ENCODE measurements around the gene TMEM134.
A peak's percentile ranks its signal among the peaks of the same experiment; 100 is the strongest.

Gene TMEM134

DNA sequence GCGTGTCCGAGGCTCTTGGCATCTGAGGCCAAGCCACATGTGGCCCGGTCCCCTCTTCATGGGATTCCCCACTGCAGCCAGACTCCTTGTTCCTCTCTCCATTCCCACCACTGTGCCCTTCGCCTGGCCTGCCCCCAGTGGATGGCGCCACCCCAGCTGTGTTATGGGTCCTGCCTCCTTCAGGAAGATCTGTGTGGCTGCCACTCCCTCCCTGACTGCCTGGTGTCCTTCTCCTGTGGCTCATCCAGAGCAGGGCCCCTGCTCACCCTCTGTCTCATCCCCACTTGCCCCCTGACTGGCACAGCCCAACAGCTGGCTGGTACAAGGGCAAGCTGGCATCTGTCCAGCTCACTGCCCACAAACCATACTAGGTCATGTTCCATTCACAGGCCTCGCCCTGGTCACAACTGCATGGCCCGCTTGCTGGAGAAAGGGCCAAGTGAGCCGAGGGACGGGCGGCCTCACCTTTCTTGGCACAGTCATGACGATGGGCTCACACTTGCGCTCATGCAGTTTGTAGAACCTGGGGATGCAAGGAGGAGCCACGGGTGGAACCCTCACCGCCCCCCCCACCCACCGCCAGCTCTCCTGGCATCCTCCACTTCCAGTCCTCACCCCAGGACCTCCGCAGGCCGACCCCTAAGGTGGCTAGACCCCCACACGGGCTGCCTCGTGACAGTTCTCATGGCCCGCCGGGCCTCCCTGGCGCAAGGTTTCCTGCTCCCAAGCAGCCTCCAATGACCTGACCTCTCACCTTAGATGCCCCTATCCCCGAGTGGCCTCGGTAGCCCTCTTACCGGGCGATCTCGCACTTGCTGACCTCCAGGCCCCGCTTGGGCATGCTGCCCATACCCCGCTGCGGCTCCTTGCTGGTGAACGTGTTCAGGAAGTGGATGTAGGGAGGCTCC lies 29.5 kb downstream of the TMEM134 start:
- H3K4me1 ChIP-seq (ENCODE audit: insufficient read depth, low read length, severe bottlenecking): peaks cover 94% of the 10 kb centered on the region
- H3K9me2 ChIP-seq (ENCODE audit: low read depth, low read length): no peaks in the 10 kb centered on the region
- H2AFZ ChIP-seq (ENCODE audit: low read length): no peak overlapping the region
- no peaks in the 10 kb centered on the region for H3K27me3 ChIP-seq (ENCODE audit: insufficient read depth, low read length)
- H4K20me1 ChIP-seq (ENCODE audit: insufficient read depth, low read length): no peaks in the 10 kb centered on the region
- TF ChIP-seq EZH2 (IDR thresholded peaks at IDR 0.05; ENCODE audit: borderline replicate concordance, low read length): no peak
- TF ChIP-seq, protein P1, sequence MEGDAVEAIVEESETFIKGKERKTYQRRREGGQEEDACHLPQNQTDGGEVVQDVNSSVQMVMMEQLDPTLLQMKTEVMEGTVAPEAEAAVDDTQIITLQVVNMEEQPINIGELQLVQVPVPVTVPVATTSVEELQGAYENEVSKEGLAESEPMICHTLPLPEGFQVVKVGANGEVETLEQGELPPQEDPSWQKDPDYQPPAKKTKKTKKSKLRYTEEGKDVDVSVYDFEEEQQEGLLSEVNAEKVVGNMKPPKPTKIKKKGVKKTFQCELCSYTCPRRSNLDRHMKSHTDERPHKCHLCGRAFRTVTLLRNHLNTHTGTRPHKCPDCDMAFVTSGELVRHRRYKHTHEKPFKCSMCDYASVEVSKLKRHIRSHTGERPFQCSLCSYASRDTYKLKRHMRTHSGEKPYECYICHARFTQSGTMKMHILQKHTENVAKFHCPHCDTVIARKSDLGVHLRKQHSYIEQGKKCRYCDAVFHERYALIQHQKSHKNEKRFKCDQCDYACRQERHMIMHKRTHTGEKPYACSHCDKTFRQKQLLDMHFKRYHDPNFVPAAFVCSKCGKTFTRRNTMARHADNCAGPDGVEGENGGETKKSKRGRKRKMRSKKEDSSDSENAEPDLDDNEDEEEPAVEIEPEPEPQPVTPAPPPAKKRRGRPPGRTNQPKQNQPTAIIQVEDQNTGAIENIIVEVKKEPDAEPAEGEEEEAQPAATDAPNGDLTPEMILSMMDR (IDR thresholded peaks at IDR 0.05; ENCODE audit: low read length): peak; percentile 40; the same call in 1 of the 2 replicates
- peaks cover 20% of the 10 kb centered on the region for H3K36me3 ChIP-seq (ENCODE audit: insufficient read depth, low read length)
- H3K79me2 ChIP-seq (ENCODE audit: insufficient read depth, low read length): no peaks in the 10 kb centered on the region
- peak overlapping the region; percentile 92; the same call in 1 of the 2 replicates for H3K9ac ChIP-seq (ENCODE audit: low read length)
- H3K4me3 ChIP-seq (ENCODE audit: low read depth, low read length, poor library complexity, severe bottlenecking): peak overlapping the region; percentile 79
- peaks cover 9% of the 10 kb centered on the region; the same call in 1 of the 2 replicates for H3F3A ChIP-seq (ENCODE audit: insufficient read depth, low read length)
- H3K4me2 ChIP-seq (ENCODE audit: low read length): peak overlapping the region; percentile 89
- H3K27ac ChIP-seq (ENCODE audit: low read depth, low read length, poor library complexity, severe bottlenecking): peak overlapping the region; percentile 97
- no peaks in the 10 kb centered on the region for H3K9me3 ChIP-seq (ENCODE audit: low read length)

DNA sequence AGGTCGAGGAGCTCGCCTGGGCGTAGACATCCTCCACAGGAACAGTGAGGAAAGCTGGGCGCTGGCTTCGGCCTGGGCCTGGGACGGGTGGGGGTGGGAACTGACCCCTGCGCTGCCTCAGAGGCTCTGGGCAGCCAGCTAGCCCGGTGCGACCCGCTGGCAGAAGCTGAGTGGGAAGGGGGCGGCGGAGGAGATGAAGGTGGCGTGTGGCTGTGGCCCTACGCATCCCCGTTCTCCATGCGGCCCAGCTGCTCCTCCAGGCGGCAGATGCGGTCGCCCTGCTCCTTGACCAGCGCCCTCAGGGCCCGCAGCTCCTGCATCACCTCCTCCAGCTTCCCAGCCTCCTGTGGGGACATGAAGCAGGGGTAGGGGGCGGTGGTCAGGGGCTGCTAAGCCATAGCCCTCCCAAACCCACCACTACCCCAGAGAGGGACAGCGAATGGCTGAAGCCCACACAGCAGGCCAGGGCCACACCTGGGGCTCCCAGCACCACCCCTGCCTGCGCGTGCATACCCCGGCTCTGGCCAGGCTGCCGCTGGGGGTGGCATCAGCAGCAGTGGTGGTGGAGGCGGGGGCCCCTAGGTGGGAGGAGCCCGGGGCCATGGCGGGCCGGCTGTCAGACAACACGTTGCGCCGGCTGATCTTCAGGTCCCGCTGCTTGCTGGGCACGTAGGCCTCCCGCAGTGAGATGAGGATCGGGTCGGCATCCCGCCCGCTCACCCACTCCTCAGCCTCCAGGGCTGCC lies 30.7 kb downstream of the TMEM134 start:
- Histone ChIP-seq H4K20me1 (ENCODE audit: insufficient read depth, low read length) (no peaks in the 10 kb centered on the region), H3K4me2 (ENCODE audit: low read length) (peak overlapping the region; percentile 89), H3K9ac (ENCODE audit: low read length) (peak overlapping the region; percentile 92), H3K36me3 (ENCODE audit: insufficient read depth, low read length) (peaks cover 32% of the 10 kb centered on the region), H2AFZ (ENCODE audit: low read length) (no peak overlapping the region), H3K9me3 (ENCODE audit: low read length) (no peaks in the 10 kb centered on the region), H3F3A (ENCODE audit: insufficient read depth, low read length) (peaks cover 9% of the 10 kb centered on the region; the same call in 1 of the 2 replicates), H3K9me2 (ENCODE audit: low read depth, low read length) (no peaks in the 10 kb centered on the region), H3K4me3 (ENCODE audit: low read depth, low read length, poor library complexity, severe bottlenecking) (peak overlapping the region; percentile 79), H3K79me2 (ENCODE audit: insufficient read depth, low read length) (no peaks in the 10 kb centered on the region), H3K27ac (ENCODE audit: low read depth, low read length, poor library complexity, severe bottlenecking) (peak overlapping the region; percentile 97), H3K4me1 (ENCODE audit: insufficient read depth, low read length, severe bottlenecking) (peaks cover 96% of the 10 kb centered on the region), H3K27me3 (ENCODE audit: insufficient read depth, low read length) (no peaks in the 10 kb centered on the region)
- TF ChIP-seq, protein P1 (IDR thresholded peaks at IDR 0.05; ENCODE audit: low read length): no peak
- no peak for TF ChIP-seq EZH2 (IDR thresholded peaks at IDR 0.05; ENCODE audit: borderline replicate concordance, low read length)

GRCh38 chr11:67437809-67438157 lies 31.3 kb downstream of the TMEM134 start:
- TF ChIP-seq, protein P1 (IDR thresholded peaks at IDR 0.05; ENCODE audit: low read length): no peak
- no peak for TF ChIP-seq EZH2 (IDR thresholded peaks at IDR 0.05; ENCODE audit: borderline replicate concordance, low read length)
- H2AFZ ChIP-seq (ENCODE audit: low read length): no peak overlapping the region
- peak overlapping the region; percentile 79 for H3K4me3 ChIP-seq (ENCODE audit: low read depth, low read length, poor library complexity, severe bottlenecking)
- no peaks in the 10 kb centered on the region for H3K27me3 ChIP-seq (ENCODE audit: insufficient read depth, low read length)
- peaks cover 7% of the 10 kb centered on the region; the same call in 1 of the 2 replicates for H3F3A ChIP-seq (ENCODE audit: insufficient read depth, low read length)
- H3K9me2 ChIP-seq (ENCODE audit: low read depth, low read length): no peaks in the 10 kb centered on the region
- no peaks in the 10 kb centered on the region for H4K20me1 ChIP-seq (ENCODE audit: insufficient read depth, low read length)
- H3K27ac ChIP-seq (ENCODE audit: low read depth, low read length, poor library complexity, severe bottlenecking): peak overlapping the region; percentile 97
- peaks cover 37% of the 10 kb centered on the region for H3K36me3 ChIP-seq (ENCODE audit: insufficient read depth, low read length)
- peak overlapping the region; percentile 92 for H3K9ac ChIP-seq (ENCODE audit: low read length)
- H3K79me2 ChIP-seq (ENCODE audit: insufficient read depth, low read length): no peaks in the 10 kb centered on the region
- peak overlapping the region; percentile 89 for H3K4me2 ChIP-seq (ENCODE audit: low read length)
- no peaks in the 10 kb centered on the region for H3K9me3 ChIP-seq (ENCODE audit: low read length)
- peaks cover 97% of the 10 kb centered on the region for H3K4me1 ChIP-seq (ENCODE audit: insufficient read depth, low read length, severe bottlenecking)
